Smooth muscle cell (in vitro differentiated cells): Measurements from ENCODE around the gene KLHL41. TPM values are rescaled to one million over a fixed set of nuclear protein-coding genes. Genes with fewer than 3 reads are reported as not detected.

ENCODE experiments used
- DNase-seq: peaks from one replicate; lab custom pipeline; 2025; ENCODE audit not compliant: unreplicated experiment; lab: John Stamatoyannopoulos, UW
- H2AFZ ChIP-seq: fragments of 200-600 bp; sonication (generic); 2 replicates; pipeline ENCODE4 v1.6.0; 2016; ENCODE audit warnings: antibody characterized with exemption, low read depth, mild to moderate bottlenecking
- H3F3A ChIP-seq: fragments of 200-600 bp; sonication (generic); 2 replicates; pipeline ENCODE4 v1.6.0; 2017; ENCODE audit warnings: antibody characterized with exemption, low read depth
- H3K27ac ChIP-seq: fragments of 200-600 bp; sonication (generic); 2 replicates; pipeline ENCODE4 v1.5.1; 2016; ENCODE audit warnings: low read depth, mild to moderate bottlenecking
- H3K27me3 ChIP-seq: fragments of 200-600 bp; sonication (generic); 2 replicates; pipeline ENCODE4 v1.6.1; 2016; ENCODE audit warnings: low read depth, mild to moderate bottlenecking
- H3K36me3 ChIP-seq: fragments of 200-600 bp; sonication (generic); 2 replicates; pipeline ENCODE4 v1.5.1; 2016; ENCODE audit warnings: low read depth
- H3K4me1 ChIP-seq: fragments of 200-600 bp; sonication (generic); 2 replicates; pipeline ENCODE4 v1.5.1; 2016; ENCODE audit warnings: low read depth
- H3K4me2 ChIP-seq: fragments of 200-600 bp; sonication (generic); 2 replicates; pipeline ENCODE4 v1.6.0; 2016; ENCODE audit warnings: mild to moderate bottlenecking
- H3K4me3 ChIP-seq: fragments of 200-600 bp; sonication (generic); 2 replicates; pipeline ENCODE4 v1.5.1; 2016; ENCODE audit warnings: mild to moderate bottlenecking
- H3K79me2 ChIP-seq: fragments of 200-600 bp; sonication (generic); 2 replicates; pipeline ENCODE4 v1.6.0; 2016; ENCODE audit warnings: low read depth, mild to moderate bottlenecking
- H3K9ac ChIP-seq: fragments of 200-600 bp; sonication (generic); 2 replicates; pipeline ENCODE4 v1.6.0; 2016; ENCODE audit warnings: low read depth
- H3K9me3 ChIP-seq: fragments of 200-600 bp; sonication (generic); replicated peaks from 2 replicates; pipeline ENCODE4 v1.5.1; 2016; ENCODE audit warnings: low read depth
- H4K20me1 ChIP-seq: fragments of 200-600 bp; sonication (generic); 2 replicates; pipeline ENCODE4 v1.6.0; 2016; ENCODE audit warnings: low read depth
- CTCF ChIP-seq: fragments of 200-600 bp; sonication (generic); IDR thresholded peaks from 2 replicates; pipeline ENCODE4 v1.5.1; 2017; ENCODE audit warnings: borderline replicate concordance, mild to moderate bottlenecking, antibody characterized with exemption; ENCODE audit not compliant: insufficient read depth, poor library complexity, severe bottlenecking
- WGBS: methylation state at CpG from one replicate; pipeline ENCODE4 v1.1.7; 2016; ENCODE audit warnings: low lambda C conversion rate; 5-methylcytosine and 5-hydroxymethylcytosine counted together
- polyA plus RNA-seq: library from polyadenylated mRNA; unstranded; fragments of >200 nt; fragmentation: Nextera tagmentation; extraction: Ambion mirVana; gene quantifications from 2 replicates; pipeline ENCODE4 v1.2.1, GENCODE V29; 2016
- total RNA-seq: library from RNA; depleted of rRNA; stranded (reverse); fragments of >200 nt; gene quantifications from 2 replicates; pipeline ENCODE4 v1.2.3, GENCODE V29; 2014

Gene KLHL41
- total RNA-seq (not detected in 2 replicates), polyA plus RNA-seq (0.95 TPM in 1 of 2 replicates, not detected in the other)

- H3K27ac ChIP-seq = peak within 1 kb of the TSS; percentile 52
- peaks cover 22% of the 10 kb centered on the region for H3K4me1 ChIP-seq
- H3F3A ChIP-seq = peaks cover 9% of the 10 kb centered on the region
- no peaks in the 10 kb centered on the region for H3K36me3 ChIP-seq
- H2AFZ ChIP-seq = no peak within 1 kb of the TSS
- H3K4me2 ChIP-seq = peak within 1 kb of the TSS; percentile 56
- H3K9ac ChIP-seq = no peak within 1 kb of the TSS
- DNase-seq = no peak
- WGBS = 79% methylated on average over 4 of the region's 4 CpGs
- no peaks in the 10 kb centered on the region for H4K20me1 ChIP-seq
- TF ChIP-seq CTCF = no peak
- no peak within 1 kb of the TSS for H3K4me3 ChIP-seq
- no peaks in the 10 kb centered on the region for H3K27me3 ChIP-seq
- no peaks in the 10 kb centered on the region for H3K79me2 ChIP-seq
- no peaks in the 10 kb centered on the region for H3K9me3 ChIP-seq
Observed at GRCh38 chr2:169509298-169509885, at the start of gene KLHL41. KLHL41 (plus strand) TSS chr2:169509702; CDS start chr2:169509779, 77 bp downstream.

DNA sequence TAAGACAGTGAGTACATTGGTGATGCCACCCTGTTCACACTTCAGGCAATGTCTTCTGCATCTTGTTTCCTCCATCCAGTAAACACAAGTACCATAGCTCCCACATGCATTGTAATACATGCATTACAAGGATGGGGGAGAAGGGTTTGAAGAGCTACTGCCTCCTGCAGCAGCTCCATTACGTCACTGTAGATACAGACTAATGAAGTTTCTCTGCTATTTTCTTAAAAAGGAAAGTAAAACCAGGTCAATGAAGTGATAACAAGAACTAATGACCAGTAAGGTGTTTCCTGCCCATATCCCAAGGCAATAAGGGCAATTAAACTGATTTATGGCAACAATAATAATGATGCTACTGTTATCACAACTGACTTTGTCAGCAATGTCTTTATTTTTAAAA is 48.4 kb upstream of the KLHL41 start:
- no peak overlapping the region for H3K9ac ChIP-seq
- H3K4me2 ChIP-seq = no peak overlapping the region
- H3K27me3 ChIP-seq = no peaks in the 10 kb centered on the region
- H3K9me3 ChIP-seq = no peaks in the 10 kb centered on the region
- no peak for TF ChIP-seq CTCF
- H3K79me2 ChIP-seq = no peaks in the 10 kb centered on the region
- DNase-seq = no peak
- H3K4me1 ChIP-seq = no peaks in the 10 kb centered on the region
- H3K36me3 ChIP-seq = no peaks in the 10 kb centered on the region
- H3K4me3 ChIP-seq = no peak overlapping the region
- no peak overlapping the region for H2AFZ ChIP-seq
- 86% methylated on average over 1 of the region's 1 CpG for WGBS
- H3K27ac ChIP-seq = no peak overlapping the region
- H3F3A ChIP-seq = no peaks in the 10 kb centered on the region
- H4K20me1 ChIP-seq = no peaks in the 10 kb centered on the region

DNA sequence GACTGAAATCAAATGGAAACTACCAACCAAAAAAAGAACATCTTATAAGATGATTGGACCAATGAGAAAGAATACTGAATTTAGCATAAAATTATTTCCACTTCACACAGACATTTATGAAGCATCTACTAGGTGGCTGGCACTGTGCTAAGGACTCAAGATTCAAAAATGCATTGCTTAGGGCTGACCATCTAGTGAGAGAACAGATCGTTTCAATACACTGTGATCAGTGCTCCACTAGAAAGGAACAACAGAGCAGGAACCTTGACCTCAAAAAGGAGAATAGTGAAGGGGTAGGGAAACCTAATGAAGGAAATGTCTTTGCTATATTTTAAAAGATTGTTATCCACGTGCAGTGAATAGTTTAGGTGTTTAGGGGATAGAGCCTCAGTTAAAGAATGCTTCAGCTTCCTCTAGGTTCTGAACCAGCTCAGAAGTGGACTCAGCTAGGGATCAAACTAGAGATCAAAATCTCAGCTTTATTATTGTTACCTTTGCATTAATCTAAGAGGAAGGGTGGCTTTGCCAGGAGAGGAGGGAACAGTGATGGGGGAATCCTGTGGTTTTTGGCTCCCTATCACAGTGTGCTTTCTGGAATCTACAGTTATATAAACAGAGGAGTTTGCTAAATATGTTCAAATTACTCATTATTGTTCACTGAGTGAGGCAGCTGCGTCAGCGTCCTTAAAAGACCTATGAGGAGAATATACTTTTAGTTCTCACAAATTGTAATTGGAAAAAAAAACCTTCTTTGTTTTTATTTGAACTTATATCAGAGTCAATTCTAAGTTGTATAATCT is 46.4 kb upstream of the KLHL41 start:
- no peak overlapping the region for H3K4me2 ChIP-seq
- no peak overlapping the region for H3K27ac ChIP-seq
- no peaks in the 10 kb centered on the region for H3K79me2 ChIP-seq
- H2AFZ ChIP-seq = no peak overlapping the region
- no peak for DNase-seq
- H4K20me1 ChIP-seq = no peaks in the 10 kb centered on the region
- H3K9me3 ChIP-seq = no peaks in the 10 kb centered on the region
- H3K27me3 ChIP-seq = no peaks in the 10 kb centered on the region
- H3K9ac ChIP-seq = no peak overlapping the region
- no peak for TF ChIP-seq CTCF
- H3K4me3 ChIP-seq = no peak overlapping the region
- H3K4me1 ChIP-seq = no peaks in the 10 kb centered on the region
- H3F3A ChIP-seq = no peaks in the 10 kb centered on the region
- WGBS = 75% methylated on average over 4 of the region's 4 CpGs
- H3K36me3 ChIP-seq = no peaks in the 10 kb centered on the region

- Histone ChIP-seq H3K4me2 (no peak overlapping the region), H3K36me3 (no peaks in the 10 kb centered on the region), H3K27ac (no peak overlapping the region), H3K79me2 (no peaks in the 10 kb centered on the region), H3K4me1 (no peaks in the 10 kb centered on the region), H3F3A (no peaks in the 10 kb centered on the region), H3K27me3 (no peaks in the 10 kb centered on the region), H4K20me1 (no peaks in the 10 kb centered on the region), H3K9me3 (no peaks in the 10 kb centered on the region), H3K9ac (no peak overlapping the region), H3K4me3 (no peak overlapping the region), H2AFZ (no peak overlapping the region)
- 97% methylated on average over 1 of the region's 1 CpG for whole genome bisulfite sequencing
- no peak for TF ChIP-seq CTCF
- DNase-seq = no peak
Observed at GRCh38 chr2:169464466-169464865, 45.0 kb upstream of the KLHL41 start.
